Peyer's patch (tissue), 4 donors: ENCODE data around the gene MDFIC2.

ENCODE experiments used
- POLR2A ChIP-seq, 2 donors: fragments of 450-650 bp; IDR thresholded peaks; one replicate each; pipeline ENCODE4 v1.5.1; 2017; ENCODE audit warnings: antibody characterized with exemption in 2 of 2, mild to moderate bottlenecking in 2 of 2, moderate library complexity in 2 of 2
- TF ChIP-seq, protein P1 (sequence below), 6 experiments: fragments of 450-650 bp in 4 of 6; fragments of 200-600 bp in 2 of 6; sonication (generic) in 1 of 6; IDR thresholded peaks; one replicate each; pipeline ENCODE4 v1.5.1; 2017 to 2019; ENCODE audit warnings: antibody characterized with exemption in 6 of 6, mild to moderate bottlenecking in 3 of 6, moderate library complexity in 1 of 6

DNA sequence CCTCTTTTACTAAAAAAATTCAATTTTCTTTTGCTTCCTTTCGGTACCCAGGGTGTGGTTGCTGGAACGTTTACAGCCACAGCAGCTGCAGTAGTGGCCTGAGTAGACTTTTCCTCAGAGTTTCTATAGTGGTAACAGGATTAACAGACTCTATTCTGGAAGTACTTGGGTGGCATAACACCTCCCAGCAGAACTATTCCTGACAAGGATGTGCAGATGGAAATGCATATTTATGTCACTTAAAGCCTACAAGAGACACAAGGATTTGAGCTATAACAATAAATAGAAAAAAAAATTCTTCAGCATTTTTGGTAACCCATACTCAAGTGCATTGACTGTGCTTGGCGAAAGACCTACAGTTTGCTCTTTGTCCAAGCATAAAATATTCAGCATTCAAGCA, 94.0 kb downstream of the MDFIC2 start:
- no peak for TF ChIP-seq POLR2A (IDR thresholded peaks at IDR 0.05)
- TF ChIP-seq, protein P1, sequence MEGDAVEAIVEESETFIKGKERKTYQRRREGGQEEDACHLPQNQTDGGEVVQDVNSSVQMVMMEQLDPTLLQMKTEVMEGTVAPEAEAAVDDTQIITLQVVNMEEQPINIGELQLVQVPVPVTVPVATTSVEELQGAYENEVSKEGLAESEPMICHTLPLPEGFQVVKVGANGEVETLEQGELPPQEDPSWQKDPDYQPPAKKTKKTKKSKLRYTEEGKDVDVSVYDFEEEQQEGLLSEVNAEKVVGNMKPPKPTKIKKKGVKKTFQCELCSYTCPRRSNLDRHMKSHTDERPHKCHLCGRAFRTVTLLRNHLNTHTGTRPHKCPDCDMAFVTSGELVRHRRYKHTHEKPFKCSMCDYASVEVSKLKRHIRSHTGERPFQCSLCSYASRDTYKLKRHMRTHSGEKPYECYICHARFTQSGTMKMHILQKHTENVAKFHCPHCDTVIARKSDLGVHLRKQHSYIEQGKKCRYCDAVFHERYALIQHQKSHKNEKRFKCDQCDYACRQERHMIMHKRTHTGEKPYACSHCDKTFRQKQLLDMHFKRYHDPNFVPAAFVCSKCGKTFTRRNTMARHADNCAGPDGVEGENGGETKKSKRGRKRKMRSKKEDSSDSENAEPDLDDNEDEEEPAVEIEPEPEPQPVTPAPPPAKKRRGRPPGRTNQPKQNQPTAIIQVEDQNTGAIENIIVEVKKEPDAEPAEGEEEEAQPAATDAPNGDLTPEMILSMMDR (IDR thresholded peaks at IDR 0.05), result no peak
